ENCODE results near the gene TNFRSF21. TPM values are rescaled to one million over a fixed set of nuclear protein-coding genes. Genes with fewer than 3 reads are reported as not detected.
A peak's percentile ranks its signal among the peaks of the same experiment; 100 is the strongest.

The TNFRSF21 gene
- total RNA-seq, 1 experiment from 2014 or later: 47.3 TPM

GRCh38 chr6:47267301-47267700 lies 42.4 kb downstream of the TNFRSF21 start:
- Mint-ChIP-seq H3K27ac (0 out of 2 replicates have a peak overlapping the region, but pooled peaks have one; percentile 18), H3K4me1 (peaks cover 30% of the 10 kb centered on the region), H3K4me3 (no peak overlapping the region), H3K27me3 (ENCODE audit: low read depth) (no peaks in the 10 kb centered on the region), H3K9me3 (no peaks in the 10 kb centered on the region), H3K36me3 (peaks cover 21% of the 10 kb centered on the region)
- ATAC-seq (no peak), DNase-seq (ENCODE audit: low spot score) (no peak)
- TF ChIP-seq, protein P1, sequence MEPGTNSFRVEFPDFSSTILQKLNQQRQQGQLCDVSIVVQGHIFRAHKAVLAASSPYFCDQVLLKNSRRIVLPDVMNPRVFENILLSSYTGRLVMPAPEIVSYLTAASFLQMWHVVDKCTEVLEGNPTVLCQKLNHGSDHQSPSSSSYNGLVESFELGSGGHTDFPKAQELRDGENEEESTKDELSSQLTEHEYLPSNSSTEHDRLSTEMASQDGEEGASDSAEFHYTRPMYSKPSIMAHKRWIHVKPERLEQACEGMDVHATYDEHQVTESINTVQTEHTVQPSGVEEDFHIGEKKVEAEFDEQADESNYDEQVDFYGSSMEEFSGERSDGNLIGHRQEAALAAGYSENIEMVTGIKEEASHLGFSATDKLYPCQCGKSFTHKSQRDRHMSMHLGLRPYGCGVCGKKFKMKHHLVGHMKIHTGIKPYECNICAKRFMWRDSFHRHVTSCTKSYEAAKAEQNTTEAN (CRISPR knock-in tag; IDR thresholded peaks at IDR 0.05): no peak
- no peak for TF ChIP-seq NR1H2 (CRISPR knock-in tag; IDR thresholded peaks at IDR 0.05)
- TF ChIP-seq, protein P2, sequence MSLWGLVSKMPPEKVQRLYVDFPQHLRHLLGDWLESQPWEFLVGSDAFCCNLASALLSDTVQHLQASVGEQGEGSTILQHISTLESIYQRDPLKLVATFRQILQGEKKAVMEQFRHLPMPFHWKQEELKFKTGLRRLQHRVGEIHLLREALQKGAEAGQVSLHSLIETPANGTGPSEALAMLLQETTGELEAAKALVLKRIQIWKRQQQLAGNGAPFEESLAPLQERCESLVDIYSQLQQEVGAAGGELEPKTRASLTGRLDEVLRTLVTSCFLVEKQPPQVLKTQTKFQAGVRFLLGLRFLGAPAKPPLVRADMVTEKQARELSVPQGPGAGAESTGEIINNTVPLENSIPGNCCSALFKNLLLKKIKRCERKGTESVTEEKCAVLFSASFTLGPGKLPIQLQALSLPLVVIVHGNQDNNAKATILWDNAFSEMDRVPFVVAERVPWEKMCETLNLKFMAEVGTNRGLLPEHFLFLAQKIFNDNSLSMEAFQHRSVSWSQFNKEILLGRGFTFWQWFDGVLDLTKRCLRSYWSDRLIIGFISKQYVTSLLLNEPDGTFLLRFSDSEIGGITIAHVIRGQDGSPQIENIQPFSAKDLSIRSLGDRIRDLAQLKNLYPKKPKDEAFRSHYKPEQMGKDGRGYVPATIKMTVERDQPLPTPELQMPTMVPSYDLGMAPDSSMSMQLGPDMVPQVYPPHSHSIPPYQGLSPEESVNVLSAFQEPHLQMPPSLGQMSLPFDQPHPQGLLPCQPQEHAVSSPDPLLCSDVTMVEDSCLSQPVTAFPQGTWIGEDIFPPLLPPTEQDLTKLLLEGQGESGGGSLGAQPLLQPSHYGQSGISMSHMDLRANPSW (CRISPR knock-in tag; conservative IDR thresholded peaks at IDR 0.05; ENCODE audit: low read depth): no peak
- no peak for TF ChIP-seq ZSCAN18 (CRISPR knock-in tag; IDR thresholded peaks at IDR 0.05)
- TF ChIP-seq MXD4 (CRISPR knock-in tag; IDR thresholded peaks at IDR 0.05; ENCODE audit: borderline replicate concordance): no peak
- TF ChIP-seq, protein P3, sequence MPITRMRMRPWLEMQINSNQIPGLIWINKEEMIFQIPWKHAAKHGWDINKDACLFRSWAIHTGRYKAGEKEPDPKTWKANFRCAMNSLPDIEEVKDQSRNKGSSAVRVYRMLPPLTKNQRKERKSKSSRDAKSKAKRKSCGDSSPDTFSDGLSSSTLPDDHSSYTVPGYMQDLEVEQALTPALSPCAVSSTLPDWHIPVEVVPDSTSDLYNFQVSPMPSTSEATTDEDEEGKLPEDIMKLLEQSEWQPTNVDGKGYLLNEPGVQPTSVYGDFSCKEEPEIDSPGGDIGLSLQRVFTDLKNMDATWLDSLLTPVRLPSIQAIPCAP (CRISPR knock-in tag; IDR thresholded peaks at IDR 0.05): no peak
- TF ChIP-seq ATF6 (CRISPR knock-in tag; IDR thresholded peaks at IDR 0.05): no peak
- TF ChIP-seq ZNF416 (CRISPR knock-in tag; IDR thresholded peaks at IDR 0.05): no peak
- no peak for TF ChIP-seq ZNF317 (CRISPR knock-in tag; IDR thresholded peaks at IDR 0.05; ENCODE audit: borderline replicate concordance, low read depth)
- TF ChIP-seq, protein P4, sequence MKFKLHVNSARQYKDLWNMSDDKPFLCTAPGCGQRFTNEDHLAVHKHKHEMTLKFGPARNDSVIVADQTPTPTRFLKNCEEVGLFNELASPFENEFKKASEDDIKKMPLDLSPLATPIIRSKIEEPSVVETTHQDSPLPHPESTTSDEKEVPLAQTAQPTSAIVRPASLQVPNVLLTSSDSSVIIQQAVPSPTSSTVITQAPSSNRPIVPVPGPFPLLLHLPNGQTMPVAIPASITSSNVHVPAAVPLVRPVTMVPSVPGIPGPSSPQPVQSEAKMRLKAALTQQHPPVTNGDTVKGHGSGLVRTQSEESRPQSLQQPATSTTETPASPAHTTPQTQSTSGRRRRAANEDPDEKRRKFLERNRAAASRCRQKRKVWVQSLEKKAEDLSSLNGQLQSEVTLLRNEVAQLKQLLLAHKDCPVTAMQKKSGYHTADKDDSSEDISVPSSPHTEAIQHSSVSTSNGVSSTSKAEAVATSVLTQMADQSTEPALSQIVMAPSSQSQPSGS (CRISPR knock-in tag; IDR thresholded peaks at IDR 0.05; ENCODE audit: borderline replicate concordance, low read depth): no peak
- ChIA-PET CTCF (no interaction called here), POLR2A (no interaction called here)

DNA sequence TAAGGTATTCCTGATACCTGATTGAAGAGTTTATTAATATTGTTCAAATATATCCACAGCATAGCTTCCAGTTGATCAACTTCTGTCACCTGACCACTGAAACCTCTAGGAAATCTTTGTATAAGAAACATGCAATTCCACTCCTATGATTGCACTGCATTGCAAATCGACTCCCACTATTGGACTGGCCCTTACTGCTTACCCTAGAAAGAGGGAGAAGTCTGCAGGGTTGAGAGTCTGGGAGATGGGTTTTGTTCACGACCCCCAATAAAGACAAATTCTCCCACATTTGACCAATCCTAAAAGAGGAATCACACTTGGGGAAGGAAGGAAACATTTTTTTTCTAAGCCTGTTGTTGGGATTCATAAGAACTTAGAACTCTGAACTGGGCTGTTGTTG lies 43.7 kb downstream of the TNFRSF21 start:
- Mint-ChIP-seq H3K4me1 (peaks cover 30% of the 10 kb centered on the region), H3K27me3 (ENCODE audit: low read depth) (no peaks in the 10 kb centered on the region), H3K9me3 (no peaks in the 10 kb centered on the region), H3K27ac (no peak overlapping the region), H3K36me3 (peaks cover 22% of the 10 kb centered on the region), H3K4me3 (no peak overlapping the region)
- ChIA-PET CTCF (interaction anchor here (0.6 kb wide), 1 partner anchor 32 kb away, joined by 4 read pairs; no protein-coding TSS in a partner anchor), POLR2A (no interaction called here)
- no peak for DNase-seq (ENCODE audit: low spot score)
- ATAC-seq: no peak
- TF ChIP-seq MXD4 (CRISPR knock-in tag; IDR thresholded peaks at IDR 0.05; ENCODE audit: borderline replicate concordance) (no peak), NR3C1 (CRISPR knock-in tag; conservative IDR thresholded peaks at IDR 0.05; ENCODE audit: low read depth) (no peak), ZSCAN18 (CRISPR knock-in tag; IDR thresholded peaks at IDR 0.05) (no peak), FOXP1 (CRISPR knock-in tag; IDR thresholded peaks at IDR 0.05; ENCODE audit: borderline replicate concordance) (no peak), ZNF671 (CRISPR knock-in tag; IDR thresholded peaks at IDR 0.05) (no peak), TEAD4 (CRISPR knock-in tag; IDR thresholded peaks at IDR 0.05) (no peak), ZNF138 (CRISPR knock-in tag; conservative IDR thresholded peaks at IDR 0.05) (no peak), JAZF1 (CRISPR knock-in tag; IDR thresholded peaks at IDR 0.05) (no peak), TP53 (CRISPR knock-in tag; IDR thresholded peaks at IDR 0.05) (no peak), SMAD3 (CRISPR knock-in tag; IDR thresholded peaks at IDR 0.05; ENCODE audit: borderline replicate concordance) (no peak), GTF2I (CRISPR knock-in tag; conservative IDR thresholded peaks at IDR 0.05) (no peak)
- TF ChIP-seq, protein P5, sequence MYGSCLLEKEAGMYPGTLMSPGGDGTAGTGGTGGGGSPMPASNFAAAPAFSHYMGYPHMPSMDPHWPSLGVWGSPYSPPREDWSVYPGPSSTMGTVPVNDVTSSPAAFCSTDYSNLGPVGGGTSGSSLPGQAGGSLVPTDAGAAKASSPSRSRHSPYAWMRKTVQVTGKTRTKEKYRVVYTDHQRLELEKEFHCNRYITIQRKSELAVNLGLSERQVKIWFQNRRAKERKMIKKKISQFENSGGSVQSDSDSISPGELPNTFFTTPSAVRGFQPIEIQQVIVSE (CRISPR knock-in tag; IDR thresholded peaks at IDR 0.05; ENCODE audit: borderline replicate concordance): no peak
- TF ChIP-seq, protein P6, sequence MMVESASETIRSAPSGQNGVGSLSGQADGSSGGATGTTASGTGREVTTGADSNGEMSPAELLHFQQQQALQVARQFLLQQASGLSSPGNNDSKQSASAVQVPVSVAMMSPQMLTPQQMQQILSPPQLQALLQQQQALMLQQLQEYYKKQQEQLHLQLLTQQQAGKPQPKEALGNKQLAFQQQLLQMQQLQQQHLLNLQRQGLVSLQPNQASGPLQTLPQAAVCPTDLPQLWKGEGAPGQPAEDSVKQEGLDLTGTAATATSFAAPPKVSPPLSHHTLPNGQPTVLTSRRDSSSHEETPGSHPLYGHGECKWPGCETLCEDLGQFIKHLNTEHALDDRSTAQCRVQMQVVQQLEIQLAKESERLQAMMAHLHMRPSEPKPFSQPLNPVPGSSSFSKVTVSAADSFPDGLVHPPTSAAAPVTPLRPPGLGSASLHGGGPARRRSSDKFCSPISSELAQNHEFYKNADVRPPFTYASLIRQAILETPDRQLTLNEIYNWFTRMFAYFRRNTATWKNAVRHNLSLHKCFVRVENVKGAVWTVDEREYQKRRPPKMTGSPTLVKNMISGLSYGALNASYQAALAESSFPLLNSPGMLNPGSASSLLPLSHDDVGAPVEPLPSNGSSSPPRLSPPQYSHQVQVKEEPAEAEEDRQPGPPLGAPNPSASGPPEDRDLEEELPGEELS (CRISPR knock-in tag; IDR thresholded peaks at IDR 0.05): no peak

All from WTC11 (cell line).